ENCODE measurements around the gene ZBTB18. TPM values are rescaled to one million over a fixed set of nuclear protein-coding genes. Genes with fewer than 3 reads are reported as not detected.

The ZBTB18 gene
- total RNA-seq, 1 experiment from 2014 or later, result 16.8 TPM

DNA sequence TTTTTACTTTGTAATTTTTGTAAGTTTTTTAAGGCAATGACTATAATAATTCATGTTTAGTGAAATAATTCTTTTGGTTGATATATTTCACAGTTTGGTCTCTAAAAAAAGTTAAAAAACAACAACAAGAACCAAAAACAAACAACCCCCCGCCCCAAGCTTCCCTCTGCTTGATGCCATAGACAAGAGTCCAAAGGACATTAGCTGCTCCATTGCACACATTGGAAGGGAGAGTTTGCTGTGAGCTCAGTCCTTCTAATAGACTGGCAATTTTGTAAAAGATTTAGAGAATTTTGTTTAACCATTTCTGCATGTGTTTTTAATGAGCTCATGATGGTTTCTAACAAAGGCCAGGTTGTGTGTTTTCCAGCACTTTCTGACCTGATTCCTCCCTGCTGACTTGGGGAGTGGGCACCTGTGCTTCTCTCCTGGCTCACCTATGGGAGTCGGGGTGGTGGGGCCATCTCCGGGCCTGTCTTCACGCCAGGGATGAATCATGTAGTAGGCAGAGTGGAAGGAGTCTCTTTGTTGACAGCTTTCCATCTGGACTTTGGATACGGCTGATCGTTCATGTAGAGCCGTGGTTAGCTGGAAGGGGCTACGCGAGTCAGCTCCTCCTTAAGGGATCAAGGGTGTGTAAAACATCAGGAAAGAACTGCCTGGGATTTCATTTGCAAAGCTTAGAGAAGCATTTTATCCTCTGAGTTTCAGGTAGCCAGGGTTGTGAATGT, 14.1 kb downstream of the ZBTB18 start:
- intact Hi-C loops (cut with micrococcal nuclease), result no loop called here
- H4K20me1 ChIP-seq (ENCODE audit: low read length), result no peaks in the 10 kb centered on the region

DNA sequence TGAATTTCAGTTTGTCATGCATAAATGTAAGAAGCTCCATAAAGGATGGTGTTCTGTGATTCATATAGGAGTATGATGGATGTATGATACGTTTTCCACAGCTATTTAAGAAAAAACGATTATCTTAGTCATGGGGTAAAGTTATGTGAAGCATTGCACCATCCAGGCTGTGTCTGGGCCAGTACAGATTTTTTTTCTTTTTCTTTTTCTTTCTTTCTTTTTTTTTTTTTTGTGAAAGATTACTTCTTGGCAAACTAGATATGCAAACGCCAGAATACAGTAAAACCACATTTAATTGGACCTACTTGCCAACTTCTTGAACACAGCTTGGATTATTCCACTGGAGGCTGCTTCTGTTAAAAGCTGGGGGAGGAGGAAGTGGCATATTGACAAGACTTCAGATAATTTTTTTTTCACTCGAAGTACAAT, 14.9 kb downstream of the ZBTB18 start:
- ChIA-PET CTCF (no interaction called here), POLR2A (ENCODE audit: unreplicated experiment) (interaction anchor here (0.7 kb wide), 1 partner anchor 769 kb away, joined by 14 read pairs; no protein-coding TSS in a partner anchor)
- no peak overlapping the region for H3K4me2 ChIP-seq (ENCODE audit: low read length)
- no peaks in the 10 kb centered on the region for H4K20me1 ChIP-seq (ENCODE audit: low read length)
- intact Hi-C loops (cut with micrococcal nuclease), result no loop called here
- H3K27ac ChIP-seq (ENCODE audit: low read length), result no peak overlapping the region
- H3K4me3 ChIP-seq (ENCODE audit: low read length), result no peak overlapping the region
- no peaks in the 10 kb centered on the region for H3K9me3 ChIP-seq (ENCODE audit: low read length)
- DNase-seq (peak; percentile 36), ATAC-seq (peak; percentile 24; the same call in 1 of the 2 replicates)
- BruUV-seq (replicated peaks), result no TSS peak
- no peaks in the 10 kb centered on the region for H3K79me2 ChIP-seq (ENCODE audit: low read length)
- H2AFZ ChIP-seq (ENCODE audit: low read length), result no peak overlapping the region
- H3K27me3 ChIP-seq (ENCODE audit: low read length), result no peaks in the 10 kb centered on the region
- no peak overlapping the region for H3K9ac ChIP-seq (ENCODE audit: low read length)
- no peaks in the 10 kb centered on the region for H3K4me1 ChIP-seq (ENCODE audit: insufficient read depth, low read length)
- no peak for TF ChIP-seq EZH2phosphoT487 (IDR thresholded peaks at IDR 0.05; ENCODE audit: borderline replicate concordance, low read length)
- TF ChIP-seq, protein P1, sequence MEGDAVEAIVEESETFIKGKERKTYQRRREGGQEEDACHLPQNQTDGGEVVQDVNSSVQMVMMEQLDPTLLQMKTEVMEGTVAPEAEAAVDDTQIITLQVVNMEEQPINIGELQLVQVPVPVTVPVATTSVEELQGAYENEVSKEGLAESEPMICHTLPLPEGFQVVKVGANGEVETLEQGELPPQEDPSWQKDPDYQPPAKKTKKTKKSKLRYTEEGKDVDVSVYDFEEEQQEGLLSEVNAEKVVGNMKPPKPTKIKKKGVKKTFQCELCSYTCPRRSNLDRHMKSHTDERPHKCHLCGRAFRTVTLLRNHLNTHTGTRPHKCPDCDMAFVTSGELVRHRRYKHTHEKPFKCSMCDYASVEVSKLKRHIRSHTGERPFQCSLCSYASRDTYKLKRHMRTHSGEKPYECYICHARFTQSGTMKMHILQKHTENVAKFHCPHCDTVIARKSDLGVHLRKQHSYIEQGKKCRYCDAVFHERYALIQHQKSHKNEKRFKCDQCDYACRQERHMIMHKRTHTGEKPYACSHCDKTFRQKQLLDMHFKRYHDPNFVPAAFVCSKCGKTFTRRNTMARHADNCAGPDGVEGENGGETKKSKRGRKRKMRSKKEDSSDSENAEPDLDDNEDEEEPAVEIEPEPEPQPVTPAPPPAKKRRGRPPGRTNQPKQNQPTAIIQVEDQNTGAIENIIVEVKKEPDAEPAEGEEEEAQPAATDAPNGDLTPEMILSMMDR (conservative IDR thresholded peaks at IDR 0.05; ENCODE audit: low read depth, low read length), result no peak
- TF ChIP-seq EZH2 (IDR thresholded peaks at IDR 0.05; ENCODE audit: low read length, unreplicated experiment), result no peak
- no peaks in the 10 kb centered on the region for H3K9me2 ChIP-seq (replicated peaks; ENCODE audit: low read length)
- no peaks in the 10 kb centered on the region for H3F3A ChIP-seq (ENCODE audit: low read length, unreplicated experiment)
- no peaks in the 10 kb centered on the region for H3K36me3 ChIP-seq (ENCODE audit: low read depth, low read length)

More for the DNA sequence above, 14.1 kb downstream of the ZBTB18 start:
- Histone ChIP-seq H3K4me2 (ENCODE audit: low read length) (no peak overlapping the region), H2AFZ (ENCODE audit: low read length) (no peak overlapping the region), H3K4me1 (ENCODE audit: insufficient read depth, low read length) (no peaks in the 10 kb centered on the region), H3K36me3 (ENCODE audit: low read depth, low read length) (no peaks in the 10 kb centered on the region), H3K27ac (ENCODE audit: low read length) (no peak overlapping the region), H3K9ac (ENCODE audit: low read length) (no peak overlapping the region), H3K79me2 (ENCODE audit: low read length) (no peaks in the 10 kb centered on the region), H3K9me2 (replicated peaks; ENCODE audit: low read length) (no peaks in the 10 kb centered on the region), H3F3A (ENCODE audit: low read length, unreplicated experiment) (no peaks in the 10 kb centered on the region), H3K4me3 (ENCODE audit: low read length) (no peak overlapping the region), H3K27me3 (ENCODE audit: low read length) (no peaks in the 10 kb centered on the region), H3K9me3 (ENCODE audit: low read length) (no peaks in the 10 kb centered on the region)
- no TSS peak for BruUV-seq (replicated peaks)
- ChIA-PET POLR2A (ENCODE audit: unreplicated experiment) (interaction anchor here (0.6 kb wide), 1 partner anchor 12 kb away, joined by 5 read pairs; no protein-coding TSS in a partner anchor), CTCF (no interaction called here)
- DNase-seq, result no peak
- no peak for ATAC-seq
- no peak for TF ChIP-seq EZH2phosphoT487 (IDR thresholded peaks at IDR 0.05; ENCODE audit: borderline replicate concordance, low read length)
- TF ChIP-seq, protein P1 (conservative IDR thresholded peaks at IDR 0.05; ENCODE audit: low read depth, low read length), result no peak
- no peak for TF ChIP-seq EZH2 (IDR thresholded peaks at IDR 0.05; ENCODE audit: low read length, unreplicated experiment)
